ENCODE measurements around the gene AMMECR1. TPM values are rescaled to one million over a fixed set of nuclear protein-coding genes. Genes with fewer than 3 reads are reported as not detected.
A peak's percentile ranks its signal among the peaks of the same experiment; 100 is the strongest.

Gene AMMECR1
- polyA plus RNA-seq, 1 donor from 2014 or later, result 5.4 TPM

DNA sequence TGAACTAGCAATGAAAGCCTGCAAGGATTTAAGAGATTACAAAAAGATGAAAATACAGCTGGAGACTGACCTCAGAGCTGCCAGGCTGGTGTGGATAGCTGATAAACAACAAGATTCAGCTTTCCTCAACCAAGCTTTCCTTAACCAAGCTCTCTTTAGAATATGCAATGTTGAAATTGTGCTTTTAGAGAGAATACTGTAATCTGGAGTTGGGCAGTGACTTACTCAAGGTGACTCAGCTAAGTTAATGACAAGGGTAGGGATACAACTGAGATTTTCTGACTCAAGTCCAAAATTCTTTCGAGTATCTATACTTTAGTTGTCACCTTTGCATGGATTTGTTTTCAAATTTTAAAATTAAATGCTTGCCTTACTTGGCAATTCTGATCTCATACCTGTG, 98.0 kb downstream of the AMMECR1 start:
- Mint-ChIP-seq H3K27ac (no peak overlapping the region), H3K36me3 (no peaks in the 10 kb centered on the region), H3K9me3 (no peaks in the 10 kb centered on the region), H3K4me1 (peaks cover 5 to 9% (median 7%) of the 10 kb centered on the region in 3 donors), H3K4me3 (no peak overlapping the region), H3K27me3 (no peaks in the 10 kb centered on the region)

DNA sequence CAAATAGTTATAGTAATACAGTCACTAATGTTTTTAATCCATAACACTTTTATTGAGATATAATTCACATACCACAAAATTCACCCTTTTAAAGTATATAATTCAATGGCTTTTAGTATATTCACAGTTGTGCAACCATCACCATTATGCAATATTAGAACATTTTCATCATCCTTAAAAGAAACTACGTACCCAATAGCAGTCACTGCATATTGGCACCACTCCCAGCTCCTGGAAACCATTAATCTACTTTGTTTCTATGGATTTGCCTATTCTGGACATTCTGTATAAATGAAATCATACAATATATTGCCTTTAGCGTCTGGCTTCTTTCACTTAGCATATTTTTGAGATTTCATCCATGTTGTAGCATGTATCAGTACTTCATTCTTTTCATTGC, 99.3 kb downstream of the AMMECR1 start:
- H3K36me3 Mint-ChIP-seq, result no peaks in the 10 kb centered on the region
- H3K27me3 Mint-ChIP-seq, result no peaks in the 10 kb centered on the region
- H3K4me1 Mint-ChIP-seq, result peaks cover 0 to 9% (median 7%) of the 10 kb centered on the region in 3 donors
- no peak overlapping the region for H3K27ac Mint-ChIP-seq
- no peak overlapping the region for H3K4me3 Mint-ChIP-seq
- no peaks in the 10 kb centered on the region for H3K9me3 Mint-ChIP-seq

DNA sequence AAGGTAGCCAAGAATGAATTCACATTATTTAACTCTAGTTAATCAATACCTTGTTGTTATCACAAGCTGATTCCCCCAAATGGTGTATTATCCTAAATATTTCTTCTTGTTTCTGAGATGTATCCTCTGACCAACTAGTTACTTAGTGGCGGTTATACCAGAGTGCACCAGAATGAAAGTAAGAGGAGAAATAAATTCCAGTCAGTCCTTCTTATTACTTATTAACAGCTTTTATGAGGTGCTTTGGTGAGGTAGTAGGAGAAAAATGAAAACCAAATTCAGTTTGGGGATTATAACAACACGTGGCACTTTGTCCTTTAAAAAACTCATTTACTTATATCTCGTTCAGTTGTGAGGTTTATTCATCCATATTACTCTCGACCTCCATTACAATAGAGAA, 101.9 kb downstream of the AMMECR1 start:
- H3K9me3 Mint-ChIP-seq, result no peaks in the 10 kb centered on the region
- no peaks in the 10 kb centered on the region for H3K27me3 Mint-ChIP-seq
- H3K4me1 Mint-ChIP-seq, result peaks cover 0 to 9% (median 4%) of the 10 kb centered on the region in 3 donors
- peaks cover 5% of the 10 kb centered on the region for H3K36me3 Mint-ChIP-seq
- no peak overlapping the region for H3K4me3 Mint-ChIP-seq
- no peak overlapping the region for H3K27ac Mint-ChIP-seq

DNA sequence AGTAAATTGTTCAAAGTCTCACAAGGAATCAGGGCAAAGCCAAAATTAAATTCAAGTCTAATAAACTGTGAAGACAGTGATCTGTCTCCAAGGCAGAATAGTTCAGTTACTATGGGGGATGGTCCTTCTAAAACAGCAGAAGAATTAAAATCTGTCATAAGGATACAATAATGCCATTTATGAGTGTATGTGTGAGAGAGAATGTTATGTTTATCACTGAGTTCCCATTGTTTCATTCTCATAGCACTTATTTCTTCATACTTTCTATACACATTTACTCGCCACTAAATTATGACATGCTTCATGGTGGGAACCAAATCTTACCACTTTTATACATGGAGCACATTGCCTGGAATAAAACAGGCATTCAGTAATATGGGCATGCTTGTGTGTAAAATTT, 102.5 kb downstream of the AMMECR1 start:
- Mint-ChIP-seq H3K4me3 (no peak overlapping the region), H3K27me3 (no peaks in the 10 kb centered on the region), H3K36me3 (peaks cover 5% of the 10 kb centered on the region), H3K4me1 (peaks cover 0 to 9% (median 6%) of the 10 kb centered on the region in 3 donors), H3K9me3 (no peaks in the 10 kb centered on the region), H3K27ac (no peak overlapping the region)

DNA sequence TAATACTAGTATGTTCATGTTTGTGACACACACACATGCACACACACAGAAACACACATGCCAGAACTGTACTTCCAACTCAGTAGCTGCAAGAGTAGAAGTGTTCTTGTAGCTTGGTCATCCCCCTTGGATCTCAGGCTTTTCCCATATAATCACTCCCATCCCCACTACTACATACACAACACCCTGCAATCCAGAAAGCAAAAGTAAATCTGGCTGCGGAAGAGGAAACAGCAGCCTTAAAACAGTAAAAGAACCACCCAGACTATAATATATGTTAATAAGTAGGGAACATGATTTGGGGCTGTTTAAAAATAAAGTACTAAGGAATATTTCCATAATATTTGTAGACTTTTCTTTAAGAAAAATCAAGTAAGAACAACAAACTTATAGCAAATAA, 103.2 kb downstream of the AMMECR1 start:
- Mint-ChIP-seq H3K9me3 (no peaks in the 10 kb centered on the region), H3K4me3 (no peak overlapping the region), H3K27ac (no peak overlapping the region), H3K4me1 (peaks cover 0 to 9% (median 6%) of the 10 kb centered on the region in 3 donors), H3K27me3 (no peaks in the 10 kb centered on the region), H3K36me3 (peaks cover 5% of the 10 kb centered on the region)

DNA sequence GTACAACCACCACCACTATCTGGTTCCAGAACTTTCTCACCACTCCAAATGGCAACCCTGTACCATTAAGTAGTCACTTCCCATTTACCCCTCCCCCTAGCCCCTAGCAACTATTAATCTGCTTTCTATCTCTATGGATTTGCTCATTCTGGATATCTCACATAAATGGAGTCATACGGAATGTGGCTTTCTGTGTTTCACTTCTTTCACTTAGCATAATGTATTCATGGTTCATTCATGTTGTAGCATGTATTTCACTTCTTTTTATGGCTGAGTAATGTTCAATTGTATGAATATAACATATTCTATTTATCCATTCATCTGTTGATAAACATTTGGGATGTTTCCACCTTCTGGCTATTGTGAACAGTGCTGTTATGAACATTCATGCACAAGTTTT, 104.7 kb downstream of the AMMECR1 start:
- Mint-ChIP-seq H3K27ac (no peak overlapping the region), H3K36me3 (peaks cover 5% of the 10 kb centered on the region), H3K9me3 (no peaks in the 10 kb centered on the region), H3K27me3 (no peaks in the 10 kb centered on the region), H3K4me1 (peaks cover 0 to 7% (median 6%) of the 10 kb centered on the region in 3 donors), H3K4me3 (no peak overlapping the region)

DNA sequence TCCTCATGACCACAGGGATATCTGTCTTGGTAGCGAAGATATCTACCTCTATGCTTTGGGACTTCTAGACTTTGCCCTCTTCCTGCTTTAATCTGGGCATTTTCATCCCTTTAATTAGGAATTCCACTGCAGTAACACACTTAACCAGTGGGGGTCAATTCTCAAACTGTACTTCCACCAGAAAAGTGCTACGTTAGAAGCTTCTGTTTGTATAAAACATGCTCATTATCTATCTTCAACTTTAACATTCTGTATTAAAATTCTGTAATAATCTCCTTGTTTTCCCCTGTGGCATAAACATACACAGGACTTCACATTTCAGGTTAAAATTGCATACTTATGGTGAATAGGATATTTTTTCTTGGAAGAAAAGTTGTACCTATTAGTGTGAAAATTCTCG, 105.6 kb downstream of the AMMECR1 start:
- no peak overlapping the region for H3K27ac Mint-ChIP-seq

DNA sequence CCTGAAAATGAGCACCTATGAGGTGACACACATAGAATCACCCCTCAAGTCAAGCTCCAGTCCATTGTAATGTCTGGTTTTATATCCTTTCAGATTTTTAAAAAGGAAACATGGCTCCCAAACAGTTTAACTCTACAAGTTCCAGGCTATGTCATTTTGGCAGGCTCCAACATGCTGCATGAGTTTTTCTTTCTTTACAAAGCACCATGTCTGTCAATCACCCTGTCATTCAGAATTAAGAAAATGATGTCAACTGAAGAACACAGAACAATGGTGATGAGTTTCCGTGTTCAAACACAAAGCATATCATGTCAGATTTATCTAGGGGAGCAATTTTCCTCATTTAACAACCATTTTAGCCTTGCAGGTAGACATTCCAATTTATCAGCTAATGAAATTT, 106.5 kb downstream of the AMMECR1 start:
- Mint-ChIP-seq H3K4me1 (peaks cover 0 to 2% (median 0%) of the 10 kb centered on the region in 3 donors), H3K4me3 (no peak overlapping the region), H3K27me3 (no peaks in the 10 kb centered on the region), H3K27ac (no peak overlapping the region), H3K9me3 (no peaks in the 10 kb centered on the region), H3K36me3 (peaks cover 5% of the 10 kb centered on the region)

More for the DNA sequence above, 105.6 kb downstream of the AMMECR1 start:
- Mint-ChIP-seq H3K4me1 (peaks cover 0 to 2% (median 2%) of the 10 kb centered on the region in 3 donors), H3K27me3 (no peaks in the 10 kb centered on the region), H3K9me3 (no peaks in the 10 kb centered on the region), H3K36me3 (peaks cover 5% of the 10 kb centered on the region), H3K4me3 (no peak overlapping the region)

DNA sequence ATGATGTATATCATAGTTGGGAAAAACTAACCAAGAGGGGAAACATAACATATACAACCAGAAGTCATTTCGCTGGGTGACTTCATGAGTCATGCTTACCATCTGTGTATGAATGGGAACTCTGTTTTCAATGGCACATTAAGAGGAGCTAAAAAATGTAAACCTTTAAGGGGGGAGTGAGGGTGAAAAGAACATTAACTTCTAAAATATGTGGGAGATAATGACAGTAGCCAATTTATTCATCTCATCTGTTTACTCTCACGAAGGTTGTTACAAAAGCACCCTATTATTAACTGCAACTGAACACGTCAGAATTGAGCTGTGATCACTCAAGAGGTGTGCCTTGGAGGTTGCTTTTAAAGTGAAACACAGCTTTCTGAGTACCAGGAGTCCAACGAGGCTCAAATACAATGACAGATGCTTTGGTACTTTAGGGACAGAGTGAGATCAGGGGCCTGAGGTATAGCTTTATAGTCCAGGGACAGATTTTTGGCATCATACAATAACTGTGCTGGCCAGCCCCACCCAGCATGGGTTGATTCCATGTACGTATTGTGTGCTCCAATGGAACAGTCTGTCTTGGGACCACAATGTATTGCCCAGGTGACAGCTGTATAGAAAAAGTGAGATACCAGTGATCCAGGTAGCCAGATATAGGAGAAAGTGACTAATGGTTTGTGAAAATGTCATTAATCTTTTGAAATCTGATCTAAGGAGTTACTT, 107.3 kb downstream of the AMMECR1 start:
- H3K4me3 Mint-ChIP-seq, result no peak overlapping the region
- no peaks in the 10 kb centered on the region for H3K9me3 Mint-ChIP-seq
- H3K4me1 Mint-ChIP-seq, result peaks cover 0 to 2% (median 0%) of the 10 kb centered on the region in 3 donors
- H3K27ac Mint-ChIP-seq, result no peak overlapping the region
- H3K27me3 Mint-ChIP-seq, result no peaks in the 10 kb centered on the region
- H3K36me3 Mint-ChIP-seq, result peaks cover 5% of the 10 kb centered on the region

DNA sequence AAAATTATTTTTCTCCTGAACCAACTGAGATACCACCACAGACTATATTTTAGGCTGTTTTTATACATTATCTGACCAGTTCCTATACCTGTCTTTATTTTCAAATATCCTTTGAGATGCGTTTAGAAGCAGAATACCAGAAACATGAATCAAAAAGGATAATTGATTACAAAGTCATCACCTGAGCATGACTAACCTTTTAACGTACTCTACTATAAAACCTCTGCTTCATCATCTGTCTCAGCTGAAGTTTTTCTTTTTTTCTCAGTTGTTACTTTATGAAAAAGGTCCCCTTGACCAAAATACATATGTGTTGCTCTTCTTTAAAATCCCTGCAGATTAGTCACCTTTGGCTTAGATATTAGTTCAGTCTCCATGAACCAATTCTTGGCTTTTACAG, 109.8 kb downstream of the AMMECR1 start:
- Mint-ChIP-seq H3K9me3 (no peaks in the 10 kb centered on the region), H3K4me1 (peaks cover 0 to 4% (median 0%) of the 10 kb centered on the region in 3 donors), H3K27me3 (no peaks in the 10 kb centered on the region), H3K36me3 (peaks cover 4% of the 10 kb centered on the region), H3K4me3 (no peak overlapping the region), H3K27ac (no peak overlapping the region)

DNA sequence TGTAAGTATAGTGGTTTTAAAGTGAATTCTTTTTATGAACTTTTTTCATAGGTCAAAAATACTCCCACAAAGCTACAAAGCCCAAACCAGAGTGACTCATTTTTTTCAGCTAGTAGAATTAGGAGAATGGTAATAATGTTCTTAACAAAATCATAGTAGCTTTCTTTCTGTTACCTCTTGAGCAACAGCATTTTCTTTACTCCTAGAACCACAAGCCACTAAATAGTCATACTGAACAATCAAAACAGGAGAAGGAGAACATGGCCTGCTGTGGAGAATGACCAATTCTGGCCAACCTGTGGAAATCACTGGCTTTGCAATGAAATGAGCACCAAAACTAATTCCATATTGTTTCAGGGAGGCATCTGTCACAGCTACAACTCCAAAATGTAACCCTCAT, 112.9 kb downstream of the AMMECR1 start:
- Mint-ChIP-seq H3K27me3 (no peaks in the 10 kb centered on the region), H3K4me1 (peaks cover 0 to 2% (median 0%) of the 10 kb centered on the region in 3 donors), H3K36me3 (peaks cover 2% of the 10 kb centered on the region), H3K27ac (no peak overlapping the region), H3K4me3 (no peak overlapping the region), H3K9me3 (no peaks in the 10 kb centered on the region)

DNA sequence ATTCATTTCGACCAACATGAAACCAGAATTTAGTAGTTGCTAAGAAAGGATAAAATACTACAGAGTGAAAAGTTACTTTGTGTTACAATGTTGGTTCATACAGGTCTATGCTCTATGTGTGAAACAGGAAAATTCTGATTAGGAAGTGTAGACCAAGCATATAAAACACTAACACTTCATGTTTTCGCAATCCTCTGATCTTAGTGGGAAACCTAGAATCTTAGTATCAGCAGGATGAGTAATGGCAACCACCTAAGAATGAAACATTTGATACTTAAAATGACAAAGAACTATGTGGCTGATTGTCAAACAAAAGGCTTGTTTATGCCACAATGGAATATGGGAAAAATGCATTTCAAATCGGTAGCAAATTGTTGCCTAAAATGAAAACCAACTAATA, 116.1 kb downstream of the AMMECR1 start:
- Mint-ChIP-seq H3K4me1 (peaks cover 0 to 2% (median 0%) of the 10 kb centered on the region in 3 donors), H3K27me3 (no peaks in the 10 kb centered on the region), H3K27ac (no peak overlapping the region), H3K4me3 (no peak overlapping the region), H3K9me3 (no peaks in the 10 kb centered on the region), H3K36me3 (peaks cover 2% of the 10 kb centered on the region)

DNA sequence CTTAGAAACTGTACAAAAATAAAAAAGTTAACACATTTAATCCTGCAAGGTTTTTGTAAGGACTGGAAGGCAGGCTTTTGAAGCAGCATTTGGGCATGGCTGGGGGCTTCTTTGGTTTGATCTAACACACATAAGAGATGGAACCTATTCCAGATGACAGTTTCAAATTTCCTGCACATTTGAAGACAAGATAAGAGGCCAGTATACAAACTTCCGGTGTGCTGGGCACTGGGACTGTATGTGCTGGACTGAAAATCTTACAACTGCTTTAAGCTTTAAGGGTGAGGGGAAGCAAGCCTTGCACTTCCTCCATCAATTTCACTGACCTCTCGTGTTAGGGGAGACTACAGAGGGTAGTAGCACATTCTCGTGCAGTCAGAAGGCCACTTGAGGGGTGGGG, 122.9 kb downstream of the AMMECR1 start:
- Mint-ChIP-seq H3K27me3 (no peaks in the 10 kb centered on the region), H3K9me3 (no peaks in the 10 kb centered on the region), H3K4me3 (no peak overlapping the region), H3K27ac (no peak overlapping the region), H3K36me3 (peaks cover 1% of the 10 kb centered on the region), H3K4me1 (no peaks in the 10 kb centered on the region)

DNA sequence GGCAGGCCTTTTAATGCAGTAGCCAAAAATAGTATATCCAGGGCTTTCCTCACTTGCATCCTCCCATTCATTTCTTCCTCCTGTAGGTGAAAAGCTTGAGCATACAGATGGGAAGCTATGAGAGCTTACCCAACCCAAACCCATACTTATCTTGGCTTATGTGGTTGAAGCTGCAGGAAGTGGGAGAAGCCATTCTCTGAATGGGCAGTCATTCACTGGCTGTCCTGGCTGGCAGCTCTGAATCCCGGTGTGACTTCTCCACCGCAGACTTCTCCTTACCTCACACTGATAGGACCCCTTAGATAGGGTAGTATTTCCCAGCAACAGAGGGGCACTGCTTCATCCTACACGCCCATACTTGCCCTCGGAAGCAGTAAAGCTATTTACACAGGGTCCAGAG, 125.4 kb downstream of the AMMECR1 start:
- Mint-ChIP-seq H3K9me3 (no peaks in the 10 kb centered on the region), H3K27me3 (no peaks in the 10 kb centered on the region), H3K4me1 (peaks cover 0 to 8% (median 3%) of the 10 kb centered on the region in 3 donors), H3K4me3 (no peak overlapping the region), H3K36me3 (peaks cover 1% of the 10 kb centered on the region), H3K27ac (no peak overlapping the region)

DNA sequence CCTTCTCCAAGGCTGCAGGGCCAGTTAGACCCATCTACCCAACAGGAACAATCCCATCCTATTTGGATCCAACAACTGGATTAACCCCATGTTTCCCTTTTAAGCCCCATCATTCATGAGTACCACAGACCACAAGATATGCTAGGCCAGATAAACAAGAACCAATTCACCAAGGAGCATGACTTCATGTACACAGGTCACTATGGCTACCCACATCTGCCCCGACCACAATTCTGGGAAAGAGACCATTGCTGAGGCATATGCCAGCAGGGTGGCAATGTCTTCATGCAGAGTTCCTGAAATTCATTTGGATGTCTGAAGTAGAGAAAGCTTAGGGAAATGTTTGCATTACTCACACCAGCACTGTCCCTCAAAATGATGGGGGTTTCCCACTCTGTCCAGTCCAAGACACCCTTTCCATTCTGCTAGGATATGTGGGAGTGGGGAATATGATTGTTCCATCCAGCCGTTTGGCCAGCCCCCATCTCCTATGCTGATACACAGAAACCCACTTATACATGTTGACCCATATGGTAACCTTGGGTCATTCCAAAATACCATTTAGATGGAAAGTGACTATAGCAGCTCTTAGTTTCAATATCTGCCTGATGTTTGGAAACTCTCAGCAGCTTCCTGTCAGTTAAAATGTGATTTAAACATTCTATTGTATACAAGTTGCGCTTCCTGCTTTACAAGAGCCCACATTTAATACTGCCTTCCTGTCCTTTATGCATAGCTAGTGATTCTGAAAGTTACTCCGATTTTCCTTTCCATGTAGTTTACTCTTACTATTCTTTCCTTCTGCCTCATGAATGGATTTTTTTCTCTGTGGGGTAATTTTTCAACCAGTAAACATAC, 129.0 kb downstream of the AMMECR1 start:
- Mint-ChIP-seq H3K27ac (peak overlapping the region in 1 of 3 donors; percentile 25), H3K4me1 (peaks cover 0 to 8% (median 3%) of the 10 kb centered on the region in 3 donors), H3K4me3 (no peak overlapping the region), H3K36me3 (no peaks in the 10 kb centered on the region), H3K27me3 (no peaks in the 10 kb centered on the region), H3K9me3 (peaks cover 0 to 7% (median 2%) of the 10 kb centered on the region in 3 donors)

Data from IgD-negative memory B cell (primary cell).